Activated T-cell treated with anti-CD3 and anti-CD28 coated beads, Interleukin-2, amount 50 U/mL, for 24 hours (primary cell): ENCODE measurements around the gene GRID2.

ENCODE experiments used
- DNase-seq: peaks from one replicate; pipeline ENCODE4 v3.0.0-alpha.2; 2020
- H3K27ac Mint-ChIP-seq: 2 replicates; pipeline ENCODE4 v1.8.0; 2020; ENCODE audit warnings: mild to moderate bottlenecking, mixed read lengths
- H3K27me3 Mint-ChIP-seq: 2 replicates; pipeline ENCODE4 v1.8.0; 2020; ENCODE audit warnings: mixed read lengths
- H3K36me3 Mint-ChIP-seq: 2 replicates; pipeline ENCODE4 v1.8.0; 2020; ENCODE audit warnings: low read depth, mixed read lengths
- H3K4me1 Mint-ChIP-seq: 2 replicates; pipeline ENCODE4 v1.8.0; 2020; ENCODE audit warnings: low read depth, mixed read lengths
- H3K4me3 Mint-ChIP-seq: 2 replicates; pipeline ENCODE4 v1.8.0; 2020; ENCODE audit warnings: mild to moderate bottlenecking, moderate library complexity, mixed read lengths
- H3K9me3 Mint-ChIP-seq: 2 replicates; pipeline ENCODE4 v1.8.0; 2020; ENCODE audit warnings: mixed read lengths

The GRID2 gene

GRCh38 chr4:92714640-92715039 is 410.9 kb downstream of the GRID2 start:
- Mint-ChIP-seq H3K36me3 (no peaks in the 10 kb centered on the region), H3K4me3 (no peak overlapping the region), H3K4me1 (no peaks in the 10 kb centered on the region), H3K27me3 (no peaks in the 10 kb centered on the region), H3K9me3 (peaks cover 8% of the 10 kb centered on the region), H3K27ac (no peak overlapping the region)
- no peak for DNase-seq

- H3K36me3 Mint-ChIP-seq: no peaks in the 10 kb centered on the region
- H3K27me3 Mint-ChIP-seq: no peaks in the 10 kb centered on the region
- H3K4me1 Mint-ChIP-seq: no peaks in the 10 kb centered on the region
- H3K4me3 Mint-ChIP-seq: no peak overlapping the region
- no peak overlapping the region for H3K27ac Mint-ChIP-seq
- DNase-seq: no peak
- H3K9me3 Mint-ChIP-seq: no peaks in the 10 kb centered on the region
These were observed 429.5 kb downstream of the GRID2 start for GRCh38 chr4:92733231-92733630.

GRCh38 chr4:92735025-92735665 is 431.4 kb downstream of the GRID2 start:
- no peaks in the 10 kb centered on the region for H3K36me3 Mint-ChIP-seq
- H3K27me3 Mint-ChIP-seq: no peaks in the 10 kb centered on the region
- DNase-seq: no peak
- no peaks in the 10 kb centered on the region for H3K9me3 Mint-ChIP-seq
- H3K4me1 Mint-ChIP-seq: no peaks in the 10 kb centered on the region
- no peak overlapping the region for H3K27ac Mint-ChIP-seq
- no peak overlapping the region for H3K4me3 Mint-ChIP-seq

- Mint-ChIP-seq H3K27ac (no peak overlapping the region), H3K27me3 (no peaks in the 10 kb centered on the region), H3K4me1 (no peaks in the 10 kb centered on the region)
These were observed 456.7 kb downstream of the GRID2 start for GRCh38 chr4:92760433-92760832.

GRCh38 chr4:92776080-92776479 is 472.3 kb downstream of the GRID2 start:
- Mint-ChIP-seq H3K36me3 (no peaks in the 10 kb centered on the region), H3K27ac (no peak overlapping the region), H3K27me3 (no peaks in the 10 kb centered on the region), H3K4me3 (no peak overlapping the region), H3K4me1 (no peaks in the 10 kb centered on the region), H3K9me3 (peaks cover 6% of the 10 kb centered on the region)
- no peak for DNase-seq

More at GRCh38 chr4:92760433-92760832, 456.7 kb downstream of the GRID2 start:
- no peak for DNase-seq
- Mint-ChIP-seq H3K36me3 (no peaks in the 10 kb centered on the region), H3K4me3 (no peak overlapping the region), H3K9me3 (peaks cover 8% of the 10 kb centered on the region)

- Mint-ChIP-seq H3K36me3 (no peaks in the 10 kb centered on the region), H3K27ac (no peak overlapping the region), H3K9me3 (peaks cover 9% of the 10 kb centered on the region), H3K27me3 (no peaks in the 10 kb centered on the region), H3K4me1 (no peaks in the 10 kb centered on the region), H3K4me3 (no peak overlapping the region)
- no peak for DNase-seq
These were observed 486.0 kb downstream of the GRID2 start for GRCh38 chr4:92789741-92790140.

GRCh38 chr4:92791871-92792440 is 488.2 kb downstream of the GRID2 start:
- no peak for DNase-seq

GRCh38 chr4:92809381-92809780 is 505.6 kb downstream of the GRID2 start:
- Mint-ChIP-seq H3K9me3 (no peaks in the 10 kb centered on the region), H3K4me1 (no peaks in the 10 kb centered on the region), H3K27me3 (no peaks in the 10 kb centered on the region), H3K27ac (no peak overlapping the region), H3K36me3 (no peaks in the 10 kb centered on the region), H3K4me3 (no peak overlapping the region)
- DNase-seq: no peak

More at GRCh38 chr4:92791871-92792440, 488.2 kb downstream of the GRID2 start:
- no peaks in the 10 kb centered on the region for H3K27me3 Mint-ChIP-seq
- no peak overlapping the region for H3K27ac Mint-ChIP-seq
- no peaks in the 10 kb centered on the region for H3K36me3 Mint-ChIP-seq
- peaks cover 9% of the 10 kb centered on the region for H3K9me3 Mint-ChIP-seq
- H3K4me1 Mint-ChIP-seq: no peaks in the 10 kb centered on the region
- no peak overlapping the region for H3K4me3 Mint-ChIP-seq

- Mint-ChIP-seq H3K27me3 (no peaks in the 10 kb centered on the region), H3K4me3 (no peak overlapping the region), H3K27ac (no peak overlapping the region), H3K9me3 (no peaks in the 10 kb centered on the region), H3K4me1 (no peaks in the 10 kb centered on the region), H3K36me3 (no peaks in the 10 kb centered on the region)
- no peak for DNase-seq
These were observed 508.9 kb downstream of the GRID2 start for GRCh38 chr4:92812652-92813051.

- H3K4me3 Mint-ChIP-seq: no peak overlapping the region
- H3K27ac Mint-ChIP-seq: no peak overlapping the region
- H3K9me3 Mint-ChIP-seq: no peaks in the 10 kb centered on the region
- H3K36me3 Mint-ChIP-seq: no peaks in the 10 kb centered on the region
- H3K27me3 Mint-ChIP-seq: no peaks in the 10 kb centered on the region
- no peaks in the 10 kb centered on the region for H3K4me1 Mint-ChIP-seq
- DNase-seq: no peak
These were observed 510.9 kb downstream of the GRID2 start for GRCh38 chr4:92814677-92815076.

- Mint-ChIP-seq H3K27me3 (no peaks in the 10 kb centered on the region), H3K4me1 (no peaks in the 10 kb centered on the region), H3K4me3 (no peak overlapping the region), H3K27ac (no peak overlapping the region), H3K9me3 (peaks cover 4% of the 10 kb centered on the region), H3K36me3 (no peaks in the 10 kb centered on the region)
- DNase-seq: no peak
These were observed 521.5 kb downstream of the GRID2 start for GRCh38 chr4:92825256-92825655.

GRCh38 chr4:92825791-92826190 is 522.0 kb downstream of the GRID2 start:
- no peaks in the 10 kb centered on the region for H3K36me3 Mint-ChIP-seq
- peaks cover 4% of the 10 kb centered on the region for H3K9me3 Mint-ChIP-seq
- no peak overlapping the region for H3K27ac Mint-ChIP-seq
- H3K27me3 Mint-ChIP-seq: no peaks in the 10 kb centered on the region
- DNase-seq: no peak
- H3K4me3 Mint-ChIP-seq: no peak overlapping the region
- no peaks in the 10 kb centered on the region for H3K4me1 Mint-ChIP-seq

- H3K27ac Mint-ChIP-seq: no peak overlapping the region
- H3K4me3 Mint-ChIP-seq: no peak overlapping the region
- peaks cover 4% of the 10 kb centered on the region for H3K9me3 Mint-ChIP-seq
- H3K36me3 Mint-ChIP-seq: no peaks in the 10 kb centered on the region
- H3K4me1 Mint-ChIP-seq: no peaks in the 10 kb centered on the region
- no peaks in the 10 kb centered on the region for H3K27me3 Mint-ChIP-seq
- no peak for DNase-seq
These were observed 527.0 kb downstream of the GRID2 start for GRCh38 chr4:92830771-92831170.

- no peak overlapping the region for H3K27ac Mint-ChIP-seq
- H3K36me3 Mint-ChIP-seq: no peaks in the 10 kb centered on the region
- no peaks in the 10 kb centered on the region for H3K27me3 Mint-ChIP-seq
These were observed 537.1 kb downstream of the GRID2 start for GRCh38 chr4:92840880-92841279.

GRCh38 chr4:92843784-92844183 is 540.0 kb downstream of the GRID2 start:
- H3K4me3 Mint-ChIP-seq: no peak overlapping the region
- H3K27me3 Mint-ChIP-seq: no peaks in the 10 kb centered on the region
- H3K4me1 Mint-ChIP-seq: no peaks in the 10 kb centered on the region
- H3K9me3 Mint-ChIP-seq: peaks cover 6% of the 10 kb centered on the region
- H3K36me3 Mint-ChIP-seq: no peaks in the 10 kb centered on the region
- H3K27ac Mint-ChIP-seq: no peak overlapping the region
- no peak for DNase-seq

More at GRCh38 chr4:92840880-92841279, 537.1 kb downstream of the GRID2 start:
- no peak for DNase-seq
- H3K4me3 Mint-ChIP-seq: no peak overlapping the region
- H3K4me1 Mint-ChIP-seq: no peaks in the 10 kb centered on the region
- H3K9me3 Mint-ChIP-seq: peaks cover 6% of the 10 kb centered on the region
